HG03097 (cell line): Measurements from ENCODE around the gene LCORL.
"Not testable (repeated sequence)": the region's sequence is repeated elsewhere in the genome, so short reads cannot be mapped to it uniquely, and the experiment has no call there.

Experiments used
- ATAC-seq: cut with Tn5 transposase; IDR thresholded peaks from one replicate; pipeline ENCODE4 v1.9.1; 2021; ENCODE audit not compliant: unreplicated experiment, low FRiP score

The LCORL gene

DNA sequence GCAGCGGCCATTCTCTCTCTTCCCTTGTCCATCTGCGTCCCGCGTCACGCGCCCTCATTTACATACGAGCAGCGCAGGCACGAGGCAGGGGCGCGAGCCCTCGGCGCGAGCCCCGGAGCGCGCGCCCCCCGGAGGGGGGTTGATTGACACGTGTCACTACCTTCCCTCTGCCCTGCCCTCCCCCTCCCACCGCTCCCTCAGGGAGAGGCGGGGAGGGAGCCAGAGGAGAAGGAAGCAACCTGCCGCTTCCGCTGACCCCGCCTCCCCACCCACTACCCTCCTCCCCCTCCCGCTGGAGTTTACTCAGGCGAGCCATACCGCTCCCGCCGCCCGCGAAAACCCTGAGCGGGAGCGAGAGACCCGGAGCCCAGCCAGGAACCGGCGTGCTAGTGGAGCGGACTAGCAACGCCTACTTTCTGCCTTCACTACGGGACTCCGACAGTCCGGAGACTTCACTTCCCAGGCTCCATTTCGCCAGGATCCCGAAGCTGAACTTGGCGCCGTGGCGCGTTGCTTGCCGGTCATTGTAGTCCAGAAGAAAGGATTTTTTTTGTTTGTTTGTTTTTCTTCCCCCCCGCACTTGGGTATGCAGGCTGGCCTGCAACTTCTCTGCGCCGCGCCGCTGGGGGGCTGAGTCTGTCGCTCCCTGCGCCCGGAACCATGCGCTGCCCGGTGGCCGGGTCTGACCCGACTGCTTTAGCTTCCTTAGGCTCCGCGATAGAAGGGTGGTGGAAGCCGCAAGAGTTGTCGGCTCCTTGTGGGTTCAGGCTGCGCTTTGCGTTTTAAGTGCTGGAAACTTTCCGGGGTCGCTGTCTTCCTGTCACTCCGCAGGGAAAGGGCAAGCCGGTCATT, at the start of gene LCORL:
Gene LCORL, minus strand, starts transcription at position 36 of the 852 bp plus-strand sequence. Its CDS starts 4 bp downstream, at position 32.
- ATAC-seq, result peak; percentile 80

DNA sequence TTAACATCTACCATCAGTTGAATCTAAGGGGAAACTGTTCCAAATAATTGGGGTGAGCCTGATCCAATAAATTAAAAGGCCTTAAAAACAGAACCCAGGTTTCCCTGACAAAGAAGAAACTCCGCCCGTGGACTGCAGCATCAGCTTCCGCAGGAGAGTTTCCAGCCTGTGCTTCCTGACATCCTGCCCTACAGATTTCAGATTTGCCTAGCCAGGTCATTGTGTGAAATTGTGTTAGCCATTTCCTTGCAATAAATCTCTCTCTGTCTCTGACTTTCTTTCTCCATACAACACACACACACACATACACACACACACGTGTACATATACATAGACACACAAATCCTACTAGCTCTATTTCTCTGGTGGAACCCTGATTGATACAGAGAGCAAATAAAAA, 48.3 kb upstream of the LCORL start:
- no peak for ATAC-seq

DNA sequence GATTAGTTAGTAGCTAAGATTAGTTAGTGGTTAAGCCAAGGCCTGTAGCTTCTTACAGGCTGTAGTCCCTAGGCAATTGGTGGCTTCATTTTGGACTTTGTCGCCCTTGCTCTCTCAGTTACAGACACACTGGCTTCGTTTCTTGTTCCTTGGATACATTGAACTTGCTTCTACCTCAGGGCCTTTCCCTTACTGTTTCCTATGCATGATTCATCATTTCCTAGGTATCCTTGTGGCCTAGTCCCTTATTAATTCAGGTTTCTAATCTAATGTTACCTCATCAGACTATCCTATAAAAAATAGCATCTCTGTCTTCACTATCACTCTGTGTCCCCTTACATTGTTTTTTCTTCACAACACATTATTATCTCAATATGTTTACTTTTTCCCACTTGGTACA, 45.5 kb upstream of the LCORL start:
- no peak for ATAC-seq

DNA sequence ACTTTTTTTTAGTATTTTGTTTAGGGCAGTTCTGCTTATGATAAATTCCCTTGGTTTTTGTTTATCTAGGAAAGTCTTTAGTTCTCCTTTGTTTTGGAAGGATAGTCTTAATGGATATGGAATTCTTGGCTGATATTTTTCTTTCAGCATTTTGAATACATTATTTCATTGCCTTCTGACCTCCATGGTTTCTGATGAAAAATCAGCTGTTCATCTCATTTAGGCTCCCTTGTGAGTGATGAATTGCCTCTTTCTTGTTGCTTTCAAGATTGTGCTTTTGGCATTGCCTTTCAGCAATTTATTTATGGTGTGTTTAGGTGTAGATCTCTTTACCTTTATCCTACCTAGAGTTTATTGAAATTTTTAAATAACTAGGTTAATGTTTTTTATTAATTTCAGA, 41.5 kb upstream of the LCORL start:
- no peak for ATAC-seq

DNA sequence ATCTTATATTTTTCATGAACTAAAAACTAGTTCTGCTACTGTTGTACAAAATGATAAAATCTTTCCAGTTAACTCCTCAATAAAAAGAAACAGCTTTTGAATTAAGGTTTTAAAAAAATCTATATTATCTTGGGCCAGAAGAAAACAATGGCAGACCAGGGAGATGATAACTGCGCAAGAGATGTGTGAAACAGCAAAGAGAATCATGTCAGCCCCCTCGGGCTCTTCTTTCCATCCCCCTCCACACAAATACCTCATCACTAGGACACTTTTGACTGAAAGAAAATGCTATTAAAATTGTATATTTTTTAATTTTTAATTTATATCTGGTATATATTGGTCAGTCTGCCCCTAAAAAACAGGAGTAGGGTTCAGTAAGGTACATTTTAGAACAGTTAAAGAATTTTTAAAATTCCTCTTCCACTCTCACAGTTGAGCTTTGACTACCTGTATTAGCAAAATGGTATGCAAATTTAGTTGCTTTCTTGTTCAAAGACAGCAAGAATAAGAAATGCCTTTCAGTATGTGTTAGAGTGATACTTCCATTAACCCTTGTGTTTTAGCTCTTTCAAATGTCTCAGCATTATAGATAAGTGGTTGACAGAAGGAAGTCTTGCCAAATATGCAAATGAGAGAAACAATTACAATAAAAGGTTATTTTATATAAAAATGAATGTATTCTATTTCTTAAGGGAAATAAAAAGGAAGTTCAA, 36.4 kb upstream of the LCORL start:
- peak; percentile 41 for ATAC-seq

DNA sequence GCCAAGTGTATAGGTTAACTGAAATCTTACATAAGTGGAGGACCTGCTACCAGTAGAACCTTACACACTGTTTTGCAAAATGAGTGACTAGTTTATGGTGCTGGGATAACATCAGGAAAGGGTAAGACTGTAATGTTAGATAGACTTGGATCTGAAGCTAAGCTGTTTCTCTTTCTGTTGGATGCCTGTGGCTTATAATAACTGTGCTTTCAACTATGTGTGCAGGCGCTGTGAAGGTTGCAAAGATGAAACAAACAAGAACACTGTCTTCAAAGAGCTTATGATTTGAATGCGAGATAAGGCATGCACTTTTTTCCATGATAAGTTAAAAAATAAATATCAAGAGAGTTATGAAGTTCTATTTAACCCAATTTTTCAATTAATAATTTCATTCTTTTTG, 34.5 kb upstream of the LCORL start:
- no peak for ATAC-seq

DNA sequence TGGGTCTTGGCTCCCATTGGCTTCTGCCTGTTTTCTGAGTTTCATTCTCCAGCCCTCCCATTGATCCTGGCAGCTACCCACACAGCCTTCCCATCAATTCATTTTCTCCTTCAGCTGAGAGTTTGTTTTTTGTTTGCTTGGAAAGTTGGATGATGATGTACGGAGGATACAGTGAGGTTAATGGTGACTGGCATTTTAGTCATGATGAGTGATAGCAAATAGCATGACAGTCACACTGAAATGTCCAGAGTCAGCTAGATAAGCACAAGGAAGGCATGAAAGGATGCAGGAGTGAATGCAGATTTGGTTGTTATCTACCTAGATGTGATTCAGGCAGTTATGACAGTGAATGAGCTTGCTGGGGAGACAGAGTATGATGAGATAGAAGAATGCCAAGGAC, 30.6 kb upstream of the LCORL start:
- ATAC-seq, result no peak

DNA sequence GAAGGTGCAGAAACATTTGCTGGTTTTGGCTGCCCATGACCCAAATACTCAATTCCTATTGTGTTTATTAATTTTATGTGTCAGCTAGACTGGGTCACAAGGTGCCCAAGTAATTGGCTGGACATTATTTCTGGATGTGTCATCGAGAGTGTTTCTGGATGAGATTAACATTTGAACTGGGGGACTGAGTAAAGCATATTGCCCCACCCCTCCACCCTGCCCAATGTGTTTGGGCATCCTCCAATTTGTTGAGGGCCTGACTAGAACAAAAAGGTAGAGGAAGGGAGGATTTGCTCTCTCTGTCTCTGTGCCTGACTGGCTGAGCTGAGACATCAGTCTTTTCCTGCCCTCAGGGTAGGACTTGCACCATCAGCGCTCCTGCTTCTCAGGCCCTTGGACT, 29.7 kb upstream of the LCORL start:
- ATAC-seq, result no peak

DNA sequence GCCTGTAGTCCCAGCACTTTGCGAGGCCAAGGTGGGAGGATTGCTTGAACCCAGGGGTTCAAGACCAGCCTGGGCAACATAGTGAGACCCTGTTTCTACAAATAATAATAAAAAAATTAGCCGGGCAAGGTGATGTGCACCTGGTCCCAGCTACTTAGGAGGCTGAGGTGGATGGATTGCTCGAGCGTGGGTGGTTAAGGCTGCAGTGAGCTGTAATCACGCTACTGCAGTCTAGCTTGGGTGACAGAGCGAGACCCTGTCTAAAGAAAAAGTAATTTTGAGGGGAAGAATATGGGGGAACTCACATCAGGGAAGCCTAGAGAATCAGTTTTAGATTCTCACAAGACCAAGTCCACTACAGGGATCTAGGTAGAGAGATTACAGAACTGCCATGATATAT, 28.9 kb upstream of the LCORL start:
- ATAC-seq, result no peak

DNA sequence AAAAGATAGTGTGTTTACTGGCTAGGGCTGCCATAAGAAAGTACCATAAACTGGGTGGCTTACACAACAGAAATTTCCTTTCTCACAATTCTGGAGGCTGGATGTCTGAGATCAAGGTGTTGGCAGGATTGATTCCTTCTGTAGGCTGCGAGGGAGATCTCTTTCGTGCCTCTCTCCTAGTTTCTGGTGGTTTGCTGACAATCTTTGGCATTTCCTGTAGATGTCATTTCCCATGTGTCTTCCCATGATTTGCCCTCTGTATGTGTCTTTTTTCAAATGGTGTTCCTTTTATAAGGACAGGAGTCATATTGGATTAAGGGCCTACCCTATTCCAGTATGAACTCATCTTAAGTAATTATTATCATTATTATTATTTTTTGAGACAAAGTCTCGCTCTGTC, 27.9 kb upstream of the LCORL start:
- no peak for ATAC-seq

DNA sequence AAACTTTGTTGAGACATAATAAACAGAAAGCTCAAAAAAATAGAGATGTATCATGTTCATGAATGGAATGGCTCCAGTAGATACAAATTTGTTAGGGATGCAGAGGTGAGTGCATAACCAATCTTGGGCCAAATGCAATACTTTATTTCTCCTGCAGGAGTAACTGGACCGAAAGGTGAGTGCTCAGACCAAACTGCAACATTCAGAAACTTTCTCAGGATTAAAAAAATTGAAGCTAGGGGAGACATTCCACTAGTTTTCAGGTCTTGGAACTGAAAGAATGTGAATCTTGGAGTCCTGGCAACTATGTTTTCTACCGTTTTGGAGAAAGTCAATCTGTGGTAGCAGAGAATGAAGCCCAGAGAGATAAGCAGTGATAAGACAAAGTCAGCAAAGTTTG, 21.2 kb upstream of the LCORL start:
- no peak for ATAC-seq

DNA sequence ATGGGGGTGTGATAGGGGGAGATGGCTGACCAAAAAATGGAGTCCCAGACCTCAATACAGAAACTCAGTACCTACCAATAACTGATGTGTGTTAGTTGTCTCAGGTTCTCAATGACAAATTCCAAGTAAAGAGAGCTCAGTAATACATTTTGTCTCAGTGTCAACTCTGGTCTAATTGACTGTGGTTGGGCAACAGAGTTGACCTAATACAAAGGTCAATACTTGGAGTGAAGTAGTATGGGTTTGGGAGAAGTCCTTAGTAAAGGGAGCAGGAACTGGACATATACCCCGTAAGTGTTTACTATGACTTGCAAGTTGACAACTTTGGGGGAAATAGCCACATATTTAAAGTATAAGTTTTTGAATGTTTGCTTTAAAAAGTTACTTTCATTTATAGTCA, 20.5 kb upstream of the LCORL start:
- ATAC-seq, result no peak

DNA sequence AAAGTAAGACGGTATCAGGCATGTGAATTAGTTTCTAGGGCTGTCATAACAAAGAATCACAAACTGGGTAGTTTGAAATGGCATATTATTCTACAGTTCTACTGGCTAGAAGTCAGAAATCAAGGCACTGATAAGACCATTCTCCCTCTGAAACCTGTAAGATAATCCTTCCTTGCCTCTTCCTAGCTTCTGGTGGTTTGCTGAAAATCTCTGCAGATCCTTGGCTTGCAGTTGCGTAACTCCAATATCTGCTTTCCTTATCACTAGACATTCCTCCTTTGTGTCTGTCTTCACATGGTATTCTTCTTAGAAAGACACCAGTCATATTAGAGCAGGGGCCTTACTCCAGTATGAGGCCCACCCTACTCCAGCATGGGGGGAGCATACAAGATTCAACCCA, 19.6 kb upstream of the LCORL start:
- ATAC-seq, result no peak

DNA sequence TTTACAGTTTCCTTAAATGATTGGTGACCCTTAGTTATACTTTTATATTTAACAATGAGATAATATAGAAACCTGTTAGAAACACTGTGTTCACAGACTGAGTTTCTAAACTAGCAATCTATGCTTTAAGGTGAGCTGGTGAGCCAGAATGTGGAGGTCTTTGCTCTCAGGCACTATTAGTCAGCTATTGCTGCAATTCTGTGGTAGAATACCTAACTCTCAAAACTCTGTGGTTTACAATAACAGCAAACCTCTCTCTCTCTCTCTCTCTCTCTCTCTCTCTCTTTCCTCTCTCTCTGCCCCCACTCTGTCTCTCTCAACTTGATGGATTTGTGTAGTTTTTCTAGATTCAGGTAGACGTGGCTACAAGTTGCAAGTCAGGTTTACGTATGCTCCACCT, 17.6 kb upstream of the LCORL start:
- peak; percentile 88 for ATAC-seq

DNA sequence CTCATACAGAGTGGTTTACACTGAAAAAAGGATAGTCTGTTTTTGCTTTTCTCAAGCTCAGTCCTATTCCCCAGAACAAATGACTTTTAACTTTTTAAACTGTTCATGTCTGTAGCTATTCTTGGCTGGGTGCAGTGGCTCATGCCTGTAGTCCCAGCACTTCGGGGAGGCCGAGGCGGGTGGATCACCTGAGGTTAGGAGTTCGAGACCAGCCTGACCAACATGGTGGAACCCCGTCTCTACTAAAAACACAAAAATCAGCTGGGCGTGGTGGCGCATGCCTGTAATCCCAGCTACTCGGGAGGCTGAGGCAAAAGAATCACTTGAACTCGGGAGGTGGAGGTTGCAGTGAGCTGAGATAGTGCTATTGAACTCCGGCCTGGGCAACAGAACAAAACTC, 14.8 kb upstream of the LCORL start:
- not testable (repeated sequence) for ATAC-seq

DNA sequence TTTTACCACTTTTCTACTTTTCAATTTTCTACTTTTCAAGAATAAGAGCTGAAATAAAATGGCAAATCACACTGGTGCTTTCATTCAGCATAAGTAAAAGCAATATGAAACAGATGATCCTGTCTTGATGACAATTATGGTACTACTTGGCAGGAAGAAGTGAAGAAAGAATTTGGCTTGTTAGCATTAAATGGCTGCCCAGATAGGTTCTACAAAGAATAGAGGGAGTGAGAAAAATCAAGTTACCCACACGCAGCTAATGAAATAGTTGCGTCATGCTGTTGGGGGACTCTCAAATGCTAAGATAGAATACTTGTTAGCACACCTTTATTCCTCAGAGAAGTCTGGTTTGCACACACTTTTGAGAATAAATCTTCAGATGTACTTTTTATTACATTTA, 12.5 kb upstream of the LCORL start:
- no peak for ATAC-seq

DNA sequence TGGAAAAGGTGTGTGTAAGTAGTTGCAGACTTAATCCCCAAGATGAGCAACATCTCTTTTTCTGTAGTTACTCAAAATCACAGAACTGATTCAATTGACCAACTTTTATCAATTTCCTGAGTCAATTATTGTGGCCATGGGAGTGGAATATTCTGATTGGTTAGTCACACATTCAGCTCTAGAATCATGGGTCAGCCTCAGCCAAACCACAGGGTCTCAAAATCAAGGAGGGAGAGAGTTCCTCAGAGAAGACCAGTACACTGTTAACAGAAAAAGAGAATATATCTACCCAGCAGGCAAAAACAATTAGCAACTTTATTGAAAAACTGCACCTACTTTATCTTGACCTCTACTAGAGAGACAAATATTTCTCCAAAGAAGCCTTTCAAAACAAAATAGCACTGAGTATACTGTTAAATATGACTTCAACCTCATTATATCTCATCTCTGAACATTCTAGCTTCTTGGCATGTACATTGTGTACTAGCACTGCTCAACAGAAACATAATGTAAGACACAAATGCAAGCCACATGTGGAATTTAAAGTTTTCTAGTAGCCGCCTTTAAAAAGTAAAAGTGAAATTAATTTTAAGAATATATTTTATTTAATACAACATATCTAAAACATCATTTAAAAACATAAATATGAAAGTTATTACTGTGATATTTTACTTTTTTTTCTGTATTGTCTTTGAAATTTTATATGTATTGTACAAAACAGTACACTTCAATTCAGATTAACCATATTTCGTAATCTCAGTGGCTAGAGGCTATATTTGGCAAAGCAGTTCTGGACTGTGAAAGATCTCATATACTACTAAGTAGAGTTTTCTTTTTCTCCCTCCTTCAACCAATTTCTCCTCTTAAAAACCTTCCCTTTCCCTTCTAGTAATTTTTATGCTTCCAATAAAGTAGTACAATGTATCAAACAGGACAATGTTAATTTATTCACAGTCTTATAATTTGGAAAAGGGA, 11.8 kb upstream of the LCORL start:
- ATAC-seq, result no peak

DNA sequence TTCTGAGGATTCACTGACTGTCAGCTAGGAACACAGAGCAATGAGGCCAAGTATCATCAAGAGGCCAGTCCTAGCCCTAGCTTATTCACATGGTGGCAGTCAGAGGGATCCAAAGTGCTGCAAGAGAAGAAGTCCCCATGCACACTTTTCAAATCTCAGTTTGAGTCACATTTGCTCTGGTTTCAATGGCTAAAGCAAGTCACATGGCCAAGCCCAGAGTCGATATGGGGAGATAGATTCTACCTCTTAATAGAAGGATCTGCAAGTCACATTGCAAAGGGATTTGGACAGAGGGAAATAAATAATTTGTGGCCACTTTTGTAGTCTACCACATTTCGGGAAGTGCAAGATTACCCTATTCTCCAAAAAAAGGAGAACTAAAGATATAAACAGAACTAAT, 3.7 kb upstream of the LCORL start:
- no peak for ATAC-seq

DNA sequence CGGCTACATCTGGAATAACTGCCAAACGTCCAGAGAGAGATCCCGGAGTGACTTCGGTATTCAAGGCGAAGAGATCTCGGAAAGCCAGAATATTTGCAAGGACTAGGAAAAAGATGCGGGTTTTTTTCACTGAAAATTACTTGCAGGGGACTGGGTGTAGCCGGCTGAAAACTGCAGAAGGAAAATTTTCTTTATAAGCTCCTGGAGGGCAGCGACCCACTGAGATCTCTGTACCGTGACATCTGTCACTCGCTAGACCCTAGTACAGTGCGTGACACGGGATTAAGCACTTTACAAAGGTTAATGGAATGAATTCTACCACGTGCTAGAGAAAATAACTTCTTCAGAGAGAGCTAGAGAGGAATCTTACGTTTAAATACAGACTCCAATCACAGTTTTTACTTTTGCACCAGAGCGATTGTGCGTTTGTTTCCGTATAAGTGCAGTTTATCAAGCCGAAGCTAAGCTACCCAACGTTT, 1.1 kb upstream of the LCORL start:
- ATAC-seq, result no peak

DNA sequence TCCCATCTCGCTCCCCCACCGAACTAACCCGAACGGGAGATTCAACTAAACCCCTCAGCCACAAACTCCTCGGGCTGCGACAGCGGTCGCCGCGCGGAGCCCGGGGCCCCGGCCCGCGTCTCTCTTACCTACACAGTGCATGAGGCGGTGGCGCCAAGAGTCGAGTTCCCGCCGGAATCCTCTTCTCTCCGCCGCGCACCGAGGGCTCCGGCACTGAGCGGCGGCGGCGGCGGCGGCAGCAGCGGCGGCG, 160 bp downstream of the LCORL start:
- ATAC-seq, result peak; percentile 20
